Ovary (tissue), 3 donors: ENCODE results near the gene ENPP3.

Experiments
- POLR2A ChIP-seq: fragments of 450-650 bp; IDR thresholded peaks from one replicate; pipeline ENCODE4 v1.6.1; 2017; ENCODE audit warnings: antibody characterized with exemption, mild to moderate bottlenecking, moderate library complexity
- TF ChIP-seq, protein P1 (sequence below), 3 donors: fragments of 450-650 bp in 2 of 3; fragments of 200-600 bp in 1 of 3; IDR thresholded peaks; one replicate each; pipeline versions ENCODE4 v1.5.1 to v1.8.0; 2016 to 2022; ENCODE audit warnings: antibody characterized with exemption in 3 of 3, mild to moderate bottlenecking in 1 of 3
- donor health status: DM: no; HTN: no; CAD: no.

GRCh38 chr6:131587909-131588308 lies 49.2 kb upstream of the ENPP3 start:
- TF ChIP-seq, protein P1, sequence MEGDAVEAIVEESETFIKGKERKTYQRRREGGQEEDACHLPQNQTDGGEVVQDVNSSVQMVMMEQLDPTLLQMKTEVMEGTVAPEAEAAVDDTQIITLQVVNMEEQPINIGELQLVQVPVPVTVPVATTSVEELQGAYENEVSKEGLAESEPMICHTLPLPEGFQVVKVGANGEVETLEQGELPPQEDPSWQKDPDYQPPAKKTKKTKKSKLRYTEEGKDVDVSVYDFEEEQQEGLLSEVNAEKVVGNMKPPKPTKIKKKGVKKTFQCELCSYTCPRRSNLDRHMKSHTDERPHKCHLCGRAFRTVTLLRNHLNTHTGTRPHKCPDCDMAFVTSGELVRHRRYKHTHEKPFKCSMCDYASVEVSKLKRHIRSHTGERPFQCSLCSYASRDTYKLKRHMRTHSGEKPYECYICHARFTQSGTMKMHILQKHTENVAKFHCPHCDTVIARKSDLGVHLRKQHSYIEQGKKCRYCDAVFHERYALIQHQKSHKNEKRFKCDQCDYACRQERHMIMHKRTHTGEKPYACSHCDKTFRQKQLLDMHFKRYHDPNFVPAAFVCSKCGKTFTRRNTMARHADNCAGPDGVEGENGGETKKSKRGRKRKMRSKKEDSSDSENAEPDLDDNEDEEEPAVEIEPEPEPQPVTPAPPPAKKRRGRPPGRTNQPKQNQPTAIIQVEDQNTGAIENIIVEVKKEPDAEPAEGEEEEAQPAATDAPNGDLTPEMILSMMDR (IDR thresholded peaks at IDR 0.05), result no peak
- no peak for TF ChIP-seq POLR2A
